Left renal pelvis (tissue), 4 donors: ENCODE results near the gene MEP1B. TPM values are rescaled to one million over a fixed set of nuclear protein-coding genes. Genes with fewer than 3 reads are reported as not detected.

ENCODE experiments used
- DNase-seq, 4 donors: peaks; one replicate each; pipeline ENCODE4 v3.0.0-alpha.2; 2013; ENCODE audit warnings: low read depth in 4 of 4, low spot score in 3 of 4
- polyA plus RNA-seq, 4 donors: library from polyadenylated mRNA; unstranded; fragments of 120-200 nt; gene quantifications; one replicate each; pipeline ENCODE4 v1.2.1, GENCODE V29; 2013; ENCODE audit not compliant: insufficient read length in 4 of 4

The MEP1B gene
- polyA plus RNA-seq, 4 donors, result 0.05 to 0.17 (median 0.07) TPM; not detected in 1

- DNase-seq, result no peak
Measured at GRCh38 chr18:32261003-32261402, 71.2 kb downstream of the MEP1B start.

GRCh38 chr18:32262092-32262491 is 72.3 kb downstream of the MEP1B start:
- no peak for DNase-seq

- no peak for DNase-seq
Measured at GRCh38 chr18:32264401-32264800, 74.6 kb downstream of the MEP1B start.

GRCh38 chr18:32267463-32267862 is 77.6 kb downstream of the MEP1B start:
- DNase-seq, result no peak

Other genes starting within 250 kb of the MEP1B start
- gene TRAPPC8, start 246.9 kb upstream of the MEP1B start, polyA plus RNA-seq, result 10 to 100 TPM; 37.4 to 67.6 (median 60.7) TPM
- gene RNF125, start 171.2 kb upstream of the MEP1B start, polyA plus RNA-seq, result 1 to 10 TPM; 2.3 to 4.5 (median 3.1) TPM
- 10 to 100 TPM; 49.8 to 68.2 (median 56.2) TPM for gene RNF138, start 98.2 kb upstream of the MEP1B start, polyA plus RNA-seq